ENCODE data around the gene GSG1.

GRCh38 chr12:13104409-13104808 is 942 bp upstream of the GSG1 start:
- TF ChIP-seq CTCF (IDR thresholded peaks at IDR 0.05) (no peak), ZFX (IDR thresholded peaks at IDR 0.05; ENCODE audit: borderline replicate concordance) (no peak)

All from 22Rv1 (cell line).